Central memory CD8-positive, alpha-beta T cell (primary cell): Measurements from ENCODE around the gene STUM.
A peak's percentile ranks its signal among the peaks of the same experiment; 100 is the strongest.
"Not testable (repeated sequence)": the region's sequence is repeated elsewhere in the genome, so short reads cannot be mapped to it uniquely, and the experiment has no call there.

ENCODE experiments used
- ATAC-seq: fragments of 150-1000 bp; cut with Tn5 transposase; replicated peaks from 2 replicates; pipeline ENCODE4 v1.10.0; 2022; ENCODE audit warnings: mild to moderate bottlenecking, moderate FRiP score, moderate number of reproducible peaks; ENCODE audit not compliant: poor library complexity, severe bottlenecking; ENCODE audit errors: extremely low read depth
- DNase-seq, 2 donors: peaks; one replicate each; pipeline ENCODE4 v3.0.0; 2021; ENCODE audit warnings: low spot score in 2 of 2
- H3K27ac Mint-ChIP-seq: one replicate; pipeline ENCODE4 v1.8.0; 2022; ENCODE audit warnings: low read depth, mild to moderate bottlenecking, moderate library complexity, mixed read lengths
- H3K27me3 Mint-ChIP-seq: one replicate; pipeline ENCODE4 v1.8.0; 2022; ENCODE audit warnings: mixed read lengths
- H3K36me3 Mint-ChIP-seq: one replicate; pipeline ENCODE4 v1.8.0; 2022; ENCODE audit warnings: mild to moderate bottlenecking, moderate library complexity, mixed read lengths; ENCODE audit not compliant: insufficient read depth
- H3K4me1 Mint-ChIP-seq: one replicate; pipeline ENCODE4 v1.8.0; 2022; ENCODE audit warnings: mixed read lengths
- H3K4me3 Mint-ChIP-seq: one replicate; pipeline ENCODE4 v1.8.0; 2022; ENCODE audit warnings: mild to moderate bottlenecking, moderate library complexity, mixed read lengths
- H3K9me3 Mint-ChIP-seq: one replicate; pipeline ENCODE4 v1.8.0; 2022; ENCODE audit warnings: mixed read lengths

STUM gene, protein sequence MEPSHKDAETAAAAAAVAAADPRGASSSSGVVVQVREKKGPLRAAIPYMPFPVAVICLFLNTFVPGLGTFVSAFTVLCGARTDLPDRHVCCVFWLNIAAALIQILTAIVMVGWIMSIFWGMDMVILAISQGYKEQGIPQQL

GRCh38 chr1:226548256-226549093, at the start of gene STUM:
STUM (plus strand) TSS chr1:226548764; CDS start chr1:226548905, 141 bp downstream.
- DNase-seq (no peak), ATAC-seq (peak; percentile 59)
- Mint-ChIP-seq H3K4me1 (peaks cover 20% of the 10 kb centered on the region), H3K27ac (no peak within 1 kb of the TSS), H3K27me3 (peaks cover 68% of the 10 kb centered on the region), H3K4me3 (peak within 1 kb of the TSS; percentile 76), H3K9me3 (no peaks in the 10 kb centered on the region), H3K36me3 (no peaks in the 10 kb centered on the region)

DNA sequence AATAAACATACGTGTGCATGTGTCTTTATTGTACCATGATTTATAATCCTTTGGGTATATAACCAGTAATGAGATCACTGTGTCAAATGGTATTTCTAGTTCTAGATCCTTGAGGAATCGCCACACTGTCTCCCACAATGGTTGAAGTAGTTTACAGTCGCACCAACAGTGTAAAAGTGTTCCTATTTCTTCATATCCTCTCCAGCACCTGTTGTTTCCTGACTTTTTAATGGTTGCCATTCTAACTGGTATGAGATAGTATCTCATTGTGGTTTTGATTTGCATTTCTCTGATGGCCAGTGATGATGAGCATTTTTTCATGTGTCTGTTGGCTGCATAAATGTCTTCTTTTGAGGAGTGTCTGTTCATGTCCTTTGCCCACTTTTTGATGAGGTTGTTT, 48.9 kb upstream of the STUM start:
- H3K9me3 Mint-ChIP-seq, H3K4me3 Mint-ChIP-seq, DNase-seq, H3K4me1 Mint-ChIP-seq, H3K27ac Mint-ChIP-seq, ATAC-seq, H3K36me3 Mint-ChIP-seq: not testable (repeated sequence)
- H3K27me3 Mint-ChIP-seq = peaks cover 32% of the 10 kb centered on the region

DNA sequence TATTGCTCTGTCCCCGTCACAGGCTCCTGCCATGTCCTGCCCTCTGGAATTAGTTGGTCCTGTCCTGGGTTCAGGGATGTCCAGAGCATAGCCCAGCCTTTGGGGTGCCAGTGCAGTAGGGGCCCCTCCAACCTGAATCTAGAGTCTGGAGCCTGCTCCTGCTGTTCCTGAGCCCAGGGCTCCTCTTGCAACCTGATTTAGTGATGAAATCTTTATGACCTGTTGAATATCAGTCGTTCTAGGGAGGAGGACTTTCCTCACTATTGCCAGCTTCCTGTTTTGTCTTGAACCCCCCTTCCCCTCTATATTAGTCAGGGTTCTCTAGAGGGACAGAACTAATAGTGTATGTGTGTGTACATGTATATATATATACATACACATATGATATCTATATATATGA, 42.5 kb upstream of the STUM start:
- Mint-ChIP-seq H3K36me3 (peaks cover 3% of the 10 kb centered on the region), H3K27me3 (peaks cover 81% of the 10 kb centered on the region), H3K4me3 (no peak overlapping the region), H3K4me1 (no peaks in the 10 kb centered on the region), H3K27ac (no peak overlapping the region), H3K9me3 (no peaks in the 10 kb centered on the region)
- DNase-seq = no peak
- ATAC-seq = no peak

- H3K4me3 Mint-ChIP-seq = no peak overlapping the region
- H3K4me1 Mint-ChIP-seq = no peaks in the 10 kb centered on the region
- H3K36me3 Mint-ChIP-seq = peaks cover 3% of the 10 kb centered on the region
- no peaks in the 10 kb centered on the region for H3K9me3 Mint-ChIP-seq
- no peak for ATAC-seq
- no peak for DNase-seq
- H3K27me3 Mint-ChIP-seq = peaks cover 77% of the 10 kb centered on the region
- H3K27ac Mint-ChIP-seq = no peak overlapping the region
These were observed 41.6 kb upstream of the STUM start for GRCh38 chr1:226506921-226507320.

DNA sequence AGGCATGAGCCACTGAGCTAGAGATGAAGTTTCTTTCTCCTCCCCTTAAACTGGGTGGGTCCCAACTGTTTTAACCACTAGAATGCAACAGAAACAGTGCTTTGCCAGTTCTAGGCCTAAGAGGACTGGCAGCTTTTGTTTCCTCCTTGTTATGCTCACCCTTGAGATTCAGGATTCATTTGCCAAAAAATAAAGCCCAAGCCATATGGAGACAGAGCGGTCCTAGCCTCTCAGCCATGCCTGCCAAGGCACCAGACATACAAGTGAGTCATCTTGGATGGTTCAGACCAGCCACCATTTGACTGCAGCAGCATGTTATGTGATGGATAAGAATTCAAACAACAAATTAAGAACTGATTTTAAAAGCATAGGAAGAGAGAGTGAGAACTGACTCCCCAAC, 38.1 kb upstream of the STUM start:
- ATAC-seq (no peak), DNase-seq (no peak)
- H3K27ac Mint-ChIP-seq = no peak overlapping the region
- H3K4me3 Mint-ChIP-seq = no peak overlapping the region
- H3K36me3 Mint-ChIP-seq = peaks cover 3% of the 10 kb centered on the region
- H3K27me3 Mint-ChIP-seq = peaks cover 48% of the 10 kb centered on the region
- no peaks in the 10 kb centered on the region for H3K9me3 Mint-ChIP-seq
- H3K4me1 Mint-ChIP-seq = no peaks in the 10 kb centered on the region

GRCh38 chr1:226511296-226511695, 37.3 kb upstream of the STUM start:
- peaks cover 3% of the 10 kb centered on the region for H3K36me3 Mint-ChIP-seq
- DNase-seq = no peak
- ATAC-seq = no peak
- H3K27me3 Mint-ChIP-seq = peaks cover 40% of the 10 kb centered on the region
- no peaks in the 10 kb centered on the region for H3K4me1 Mint-ChIP-seq
- H3K4me3 Mint-ChIP-seq = no peak overlapping the region
- H3K27ac Mint-ChIP-seq = no peak overlapping the region
- H3K9me3 Mint-ChIP-seq = no peaks in the 10 kb centered on the region

- Mint-ChIP-seq H3K36me3 (peaks cover 3% of the 10 kb centered on the region), H3K4me3 (no peak overlapping the region), H3K27me3 (peaks cover 30% of the 10 kb centered on the region), H3K4me1 (no peaks in the 10 kb centered on the region), H3K27ac (no peak overlapping the region), H3K9me3 (no peaks in the 10 kb centered on the region)
- ATAC-seq (no peak), DNase-seq (no peak)
These were observed 36.4 kb upstream of the STUM start for GRCh38 chr1:226512076-226512728.

GRCh38 chr1:226518375-226518774, 30.2 kb upstream of the STUM start:
- no peak overlapping the region for H3K27ac Mint-ChIP-seq
- H3K36me3 Mint-ChIP-seq = no peaks in the 10 kb centered on the region
- ATAC-seq (no peak), DNase-seq (no peak)
- H3K27me3 Mint-ChIP-seq = peaks cover 13% of the 10 kb centered on the region
- no peaks in the 10 kb centered on the region for H3K9me3 Mint-ChIP-seq
- H3K4me1 Mint-ChIP-seq = no peaks in the 10 kb centered on the region
- no peak overlapping the region for H3K4me3 Mint-ChIP-seq

GRCh38 chr1:226519135-226519534, 29.4 kb upstream of the STUM start:
- Mint-ChIP-seq H3K9me3 (no peaks in the 10 kb centered on the region), H3K27me3 (peaks cover 13% of the 10 kb centered on the region), H3K4me3 (no peak overlapping the region), H3K36me3 (no peaks in the 10 kb centered on the region), H3K4me1 (no peaks in the 10 kb centered on the region), H3K27ac (no peak overlapping the region)
- ATAC-seq = no peak
- DNase-seq = no peak

DNA sequence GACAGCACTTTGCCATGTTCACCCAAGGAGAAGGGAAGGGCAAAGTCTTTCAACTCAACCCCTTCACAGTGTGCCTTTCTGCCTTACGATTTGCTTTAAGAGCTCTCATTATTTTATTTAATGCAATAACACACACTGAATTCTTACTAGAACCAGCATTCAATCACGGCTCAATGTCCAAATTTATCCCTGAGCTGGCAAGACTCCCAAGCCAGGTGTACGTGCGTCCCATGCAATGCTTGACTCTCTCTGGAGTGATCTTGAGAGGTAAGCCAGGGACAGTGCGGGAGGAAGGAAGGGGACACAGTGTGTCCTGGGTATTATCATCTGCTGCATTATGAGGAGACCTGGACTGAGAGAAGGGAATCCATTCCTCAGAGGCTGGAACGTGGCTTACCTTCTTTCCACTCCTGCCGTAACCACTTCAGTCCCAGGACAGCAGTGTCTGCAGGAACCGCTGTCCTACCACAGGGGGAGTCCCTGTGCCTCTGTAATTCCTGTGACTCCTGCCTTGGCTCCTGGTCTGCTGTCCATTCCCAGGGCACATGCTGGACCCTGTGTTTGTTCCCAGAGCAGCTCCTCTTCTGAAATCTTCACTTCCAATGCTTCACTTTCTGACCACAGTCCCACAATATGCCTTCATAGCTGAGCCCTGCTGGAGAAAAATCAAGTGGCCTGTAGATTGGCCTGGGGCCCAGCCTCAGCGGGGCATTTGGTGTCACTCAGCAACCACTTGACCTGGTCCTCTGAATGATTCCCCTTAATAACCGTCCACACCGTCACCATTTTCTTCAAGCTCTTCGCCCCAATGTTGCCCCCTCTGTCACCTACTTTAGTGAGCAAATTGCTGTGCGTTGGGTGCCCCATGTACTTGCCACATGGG, 28.6 kb upstream of the STUM start:
- ATAC-seq = no peak
- DNase-seq = no peak
- H3K27me3 Mint-ChIP-seq = peaks cover 13% of the 10 kb centered on the region
- H3K9me3 Mint-ChIP-seq = no peaks in the 10 kb centered on the region
- H3K4me1 Mint-ChIP-seq = no peaks in the 10 kb centered on the region
- H3K27ac Mint-ChIP-seq = no peak overlapping the region
- H3K4me3 Mint-ChIP-seq = no peak overlapping the region
- no peaks in the 10 kb centered on the region for H3K36me3 Mint-ChIP-seq

DNA sequence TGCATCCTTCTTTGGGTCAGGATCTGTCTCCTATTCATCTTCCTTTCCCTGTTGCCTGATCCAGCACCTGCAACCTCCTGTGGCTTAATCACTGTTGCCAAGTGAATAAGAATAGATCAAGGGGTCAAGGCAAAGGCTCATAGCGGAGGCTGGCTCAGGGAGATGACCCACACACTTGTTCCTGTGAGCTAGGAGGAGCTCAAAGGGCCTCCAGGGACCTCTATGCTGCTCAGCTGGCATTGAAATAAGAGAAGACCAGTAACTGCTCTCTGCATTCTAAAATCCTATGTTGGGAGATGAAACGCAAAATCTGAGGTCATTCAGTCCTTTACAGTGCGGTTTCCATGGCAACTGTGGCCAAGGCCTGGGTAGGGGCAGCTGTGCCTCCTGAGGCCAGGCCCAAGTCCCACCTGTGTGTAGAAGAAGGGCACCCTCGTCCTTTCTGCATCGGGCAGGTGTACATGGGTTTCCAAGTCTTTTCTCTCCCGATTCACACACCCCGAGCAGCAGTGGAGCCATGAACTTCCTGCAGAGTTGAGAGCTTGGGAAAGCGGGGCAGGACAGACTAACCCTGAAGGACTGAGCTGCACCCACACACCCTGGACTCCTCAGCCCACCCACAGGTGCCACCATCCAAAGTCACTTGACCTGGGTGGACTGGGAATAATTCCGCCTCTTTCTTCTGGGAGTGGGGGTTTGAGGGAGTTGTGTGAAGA, 27.8 kb upstream of the STUM start:
- Mint-ChIP-seq H3K27me3 (peaks cover 13% of the 10 kb centered on the region), H3K4me1 (no peaks in the 10 kb centered on the region), H3K9me3 (no peaks in the 10 kb centered on the region), H3K4me3 (no peak overlapping the region), H3K36me3 (no peaks in the 10 kb centered on the region), H3K27ac (no peak overlapping the region)
- no peak for ATAC-seq
- DNase-seq = no peak
